GM21360 (cell line): ENCODE data around the gene CIB4.
"Not testable (repeated sequence)": the region's sequence is repeated elsewhere in the genome, so short reads cannot be mapped to it uniquely, and the experiment has no call there.

Experiments used
- ATAC-seq: cut with Tn5 transposase; IDR thresholded peaks from one replicate; pipeline ENCODE4 v1.9.1; 2021; ENCODE audit warnings: mild to moderate bottlenecking, moderate library complexity; ENCODE audit not compliant: unreplicated experiment

Gene CIB4

DNA sequence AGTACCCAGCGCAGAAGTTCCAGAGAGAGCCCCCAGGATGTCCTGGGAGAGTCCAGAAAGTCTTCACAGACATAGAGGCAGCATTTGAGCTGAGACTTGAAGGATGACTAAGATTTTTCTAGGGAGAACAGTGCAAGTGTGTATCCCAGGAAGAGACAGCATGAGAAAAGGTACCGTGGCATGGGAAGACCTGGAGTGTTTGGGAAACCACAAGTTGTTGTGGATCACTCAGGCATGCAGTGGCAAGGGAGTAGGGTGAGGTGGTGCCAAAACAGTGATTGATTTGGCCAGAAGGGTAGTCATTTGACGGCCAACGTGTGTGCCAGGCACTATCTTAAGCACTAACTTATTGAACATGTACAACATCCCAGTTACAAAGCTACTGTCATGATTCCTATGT lies 26.9 kb upstream of the CIB4 start:
- ATAC-seq: no peak

DNA sequence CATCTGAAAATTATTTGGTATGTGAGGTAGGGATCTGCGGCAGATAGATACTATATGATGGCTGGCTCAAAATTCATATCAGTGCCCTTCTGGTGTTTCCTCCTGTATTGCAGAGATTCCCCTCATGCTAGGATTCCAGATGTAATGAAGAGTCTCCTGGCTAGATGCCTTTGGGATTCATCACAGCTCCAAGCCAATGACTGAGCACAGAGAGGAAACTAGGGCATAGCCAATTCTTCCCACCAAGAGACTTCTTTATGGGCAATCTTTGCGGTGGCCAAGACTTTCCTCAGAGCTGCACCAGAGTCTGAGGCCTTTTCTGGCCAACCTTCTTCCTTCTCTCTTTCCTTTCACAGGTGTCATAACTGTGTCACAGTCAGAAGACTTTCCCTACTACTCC lies 25.5 kb upstream of the CIB4 start:
- ATAC-seq: no peak

DNA sequence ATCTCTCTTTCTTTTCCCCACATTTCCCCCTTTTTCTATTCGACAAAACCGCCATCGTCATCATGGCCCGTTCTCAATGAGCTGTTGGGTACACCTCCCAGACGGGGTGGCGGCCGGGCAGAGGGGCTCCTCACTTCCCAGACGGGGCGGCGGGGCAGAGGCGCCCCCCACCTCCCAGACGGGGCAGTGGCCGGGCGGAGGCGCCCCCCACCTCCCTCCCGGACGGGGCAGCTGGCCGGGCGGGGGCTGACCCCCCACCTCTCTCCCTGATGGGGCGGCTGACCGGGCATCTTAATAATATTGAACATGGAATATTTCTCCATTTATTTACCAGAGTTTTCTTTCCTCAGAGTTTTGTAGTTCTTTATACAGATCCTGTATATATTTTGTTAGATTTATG lies 24.1 kb upstream of the CIB4 start:
- not testable (repeated sequence) for ATAC-seq

DNA sequence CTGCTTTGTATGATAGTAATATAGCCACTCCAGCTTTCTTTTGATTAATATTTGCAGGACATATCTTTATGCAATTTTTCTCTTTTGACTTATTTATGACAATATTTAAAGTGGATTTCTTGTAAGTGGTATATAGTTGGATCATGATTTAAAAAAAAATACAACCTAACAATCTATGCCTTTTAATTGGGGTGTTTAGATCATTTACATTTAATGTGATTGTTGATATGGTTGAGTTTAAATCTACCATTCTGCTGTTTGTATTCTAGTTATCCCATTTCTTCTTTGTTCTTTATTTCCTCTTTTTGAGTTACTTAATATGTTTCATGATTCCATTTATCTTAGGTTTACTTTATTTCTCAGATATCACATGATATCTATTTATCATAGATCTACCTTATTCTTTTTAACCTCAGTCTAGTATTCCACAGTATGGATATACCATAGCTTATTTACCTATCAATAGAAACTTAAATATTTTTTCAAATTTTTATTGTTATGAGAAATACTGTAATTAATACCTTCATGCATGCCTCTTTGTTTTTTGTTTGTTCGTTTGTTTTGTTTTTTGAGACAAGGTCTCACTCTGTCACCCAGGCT lies 19.3 kb upstream of the CIB4 start:
- ATAC-seq: no peak

DNA sequence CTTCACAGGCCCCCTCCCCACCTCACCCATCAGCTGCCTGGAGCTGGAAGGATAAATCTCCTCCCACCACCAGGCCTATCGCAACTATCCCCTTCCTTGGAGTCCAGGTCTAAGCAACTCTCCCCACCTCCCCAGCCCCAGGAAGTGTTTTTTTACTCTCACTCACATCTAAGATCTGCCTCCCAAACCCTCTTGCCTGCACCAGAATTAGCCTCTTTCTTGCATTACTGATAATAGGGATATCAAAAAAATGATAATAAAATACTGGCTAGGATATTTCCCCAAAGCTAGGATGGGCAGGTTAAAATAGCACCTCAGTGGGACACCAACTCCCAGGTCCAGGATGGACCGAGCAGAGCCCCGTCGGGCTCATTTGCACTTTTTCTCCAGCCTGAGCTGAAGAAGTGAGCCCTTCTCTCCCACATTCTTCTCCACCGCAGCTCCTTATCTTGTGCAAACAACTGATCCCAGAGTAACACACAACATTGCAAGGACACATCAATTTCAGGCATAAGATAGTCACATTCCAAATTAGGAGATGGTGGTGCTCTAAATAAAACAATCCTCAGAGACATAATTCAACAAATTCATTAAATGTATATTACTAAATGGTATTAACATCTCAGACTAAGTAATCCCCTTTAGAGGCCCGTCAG lies 17.7 kb upstream of the CIB4 start:
- ATAC-seq: no peak

GRCh38 chr2:26657265-26657664 lies 16.1 kb upstream of the CIB4 start:
- ATAC-seq: no peak

DNA sequence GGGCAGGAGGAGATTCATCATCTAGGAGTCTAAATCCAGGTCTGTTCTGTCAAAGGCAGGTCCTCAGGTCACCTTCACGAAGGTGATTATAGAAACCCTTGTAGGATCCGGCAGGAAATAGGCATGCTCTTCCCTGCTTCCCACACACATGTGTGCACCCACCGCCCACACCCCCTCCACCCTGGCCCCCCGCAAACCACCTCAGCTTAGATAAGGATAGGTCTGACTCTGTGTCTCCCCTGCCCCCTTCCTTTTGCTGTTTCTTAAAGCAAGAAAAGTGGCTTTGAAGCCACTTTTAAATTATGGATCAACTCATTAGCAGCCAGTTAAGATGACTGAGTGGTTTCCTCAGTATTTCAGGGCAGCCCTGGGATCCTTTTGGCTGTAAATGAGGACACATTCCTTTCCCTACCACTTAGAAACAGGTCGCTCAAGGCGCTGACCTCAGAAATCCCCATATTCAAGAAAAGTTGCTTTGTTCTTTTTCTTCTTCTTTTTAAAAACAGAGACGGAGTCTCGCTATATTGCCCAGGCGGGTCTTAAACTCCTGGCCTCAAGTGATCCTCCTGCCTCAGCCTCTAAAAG lies 14.5 kb upstream of the CIB4 start:
- no peak for ATAC-seq

GRCh38 chr2:26655120-26655519 lies 14.0 kb upstream of the CIB4 start:
- ATAC-seq: not testable (repeated sequence)

- ATAC-seq: no peak
Observed at GRCh38 chr2:26654061-26654340, 12.8 kb upstream of the CIB4 start.

DNA sequence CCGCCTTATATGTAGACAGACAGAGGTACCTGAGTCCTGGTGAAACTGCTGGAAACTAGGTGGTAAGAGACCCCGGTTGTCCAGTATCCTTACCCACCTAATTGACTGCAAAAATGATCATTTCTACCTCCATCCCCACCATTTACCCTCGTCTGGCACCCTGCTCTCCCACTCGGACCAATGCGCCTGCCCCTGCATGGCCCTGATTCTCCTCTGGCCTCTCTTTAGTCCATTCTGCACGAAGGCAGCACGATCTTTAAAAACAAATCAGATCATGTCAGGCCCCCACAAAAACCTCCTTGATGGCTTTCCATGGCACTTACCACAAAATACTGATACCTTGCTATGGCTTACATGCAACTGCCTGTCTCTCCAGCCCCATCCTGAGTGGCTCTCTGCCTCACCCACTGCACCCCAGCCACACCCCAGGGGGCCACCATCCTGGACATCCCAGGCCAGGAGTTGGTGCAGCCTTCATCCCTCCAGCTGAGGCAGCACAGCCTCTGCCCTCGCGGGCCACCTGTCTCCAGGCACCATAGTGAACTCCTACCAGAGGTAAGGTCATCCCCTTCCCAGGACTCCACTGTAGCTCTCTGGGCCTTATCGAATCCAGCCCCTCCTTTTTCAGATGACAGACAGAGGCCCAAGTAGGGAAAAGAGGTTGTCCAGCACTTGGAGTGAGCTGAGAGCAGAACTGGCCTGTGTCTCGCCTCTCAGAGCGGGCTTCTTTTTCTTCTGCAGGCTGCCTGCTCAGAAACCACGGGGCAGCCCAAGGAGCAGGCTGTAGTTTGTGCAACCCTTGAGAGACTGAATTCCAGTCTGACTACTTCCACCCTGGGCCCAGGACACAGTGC lies 12.3 kb upstream of the CIB4 start:
- no peak for ATAC-seq

- ATAC-seq: no peak
Observed at GRCh38 chr2:26652361-26653041, 11.3 kb upstream of the CIB4 start.

DNA sequence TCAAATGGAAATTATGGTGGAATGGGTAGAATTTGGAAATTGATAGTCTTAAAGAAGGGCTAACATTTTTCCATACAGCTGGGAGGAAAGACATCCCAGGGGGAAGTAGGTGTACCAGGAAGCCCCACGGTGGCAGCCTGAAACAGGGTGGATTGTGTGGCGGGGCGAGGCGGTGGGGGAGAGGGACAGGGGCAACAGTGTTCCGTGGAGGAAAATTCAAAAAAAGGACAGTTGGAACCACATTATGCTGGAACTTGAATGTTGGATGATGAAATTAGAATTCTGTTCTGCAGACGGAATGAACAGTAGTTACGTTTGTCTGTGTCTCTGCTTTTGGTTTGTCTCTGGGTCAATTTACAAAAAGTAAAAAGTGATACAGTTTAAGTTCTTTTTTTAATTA lies 10.6 kb upstream of the CIB4 start:
- ATAC-seq: no peak

DNA sequence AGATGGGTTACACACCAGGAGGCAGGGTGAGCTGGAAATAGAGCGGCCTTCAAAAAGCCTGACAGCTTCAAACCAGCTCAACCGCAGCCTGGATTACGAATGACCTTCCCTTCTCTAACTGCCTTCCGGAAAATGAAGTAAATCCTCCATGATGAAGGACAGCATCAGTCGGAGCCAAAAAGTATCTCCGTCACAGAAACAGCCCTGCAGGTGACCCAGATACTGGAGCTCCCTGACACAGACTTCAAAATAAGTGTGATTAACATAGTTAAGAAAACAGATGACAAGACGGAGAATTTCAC lies 10.3 kb upstream of the CIB4 start:
- no peak for ATAC-seq

DNA sequence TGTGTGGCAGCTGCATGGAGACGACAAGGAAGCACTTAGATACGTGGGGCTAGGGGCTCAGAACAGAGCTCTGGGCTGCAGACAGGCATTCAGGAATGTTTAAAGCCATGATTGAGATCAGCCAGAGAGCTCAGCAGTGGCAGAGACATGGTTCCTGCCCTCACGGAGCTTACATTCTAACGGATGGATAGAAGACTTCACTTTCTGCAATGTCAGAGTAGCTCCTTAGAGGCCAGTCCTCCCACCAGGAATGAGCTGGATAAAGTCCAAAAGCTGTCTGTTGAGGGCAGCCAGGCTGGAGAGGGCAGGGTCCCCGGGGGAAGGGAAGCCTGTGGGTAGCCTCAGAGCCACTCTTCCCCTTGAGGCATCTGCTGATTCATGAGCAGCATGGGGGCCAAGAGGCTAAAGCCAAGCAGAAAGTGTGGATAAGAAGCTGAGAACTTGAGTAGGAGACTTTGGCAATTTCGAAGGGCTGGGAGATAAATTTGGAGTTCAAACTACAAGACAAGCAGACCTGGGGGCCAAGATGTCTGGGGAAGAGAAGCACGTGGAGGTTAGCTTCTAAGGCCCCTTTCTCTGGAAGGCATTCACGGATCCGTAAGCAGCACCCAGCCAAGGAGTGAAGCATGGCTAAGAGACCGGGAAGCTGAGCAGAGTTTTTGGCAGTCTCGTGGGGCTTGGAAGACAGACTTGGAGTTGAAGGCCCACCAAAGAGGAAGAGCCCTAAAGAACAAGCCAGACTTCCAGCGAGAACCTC lies 9.7 kb upstream of the CIB4 start:
- no peak for ATAC-seq

DNA sequence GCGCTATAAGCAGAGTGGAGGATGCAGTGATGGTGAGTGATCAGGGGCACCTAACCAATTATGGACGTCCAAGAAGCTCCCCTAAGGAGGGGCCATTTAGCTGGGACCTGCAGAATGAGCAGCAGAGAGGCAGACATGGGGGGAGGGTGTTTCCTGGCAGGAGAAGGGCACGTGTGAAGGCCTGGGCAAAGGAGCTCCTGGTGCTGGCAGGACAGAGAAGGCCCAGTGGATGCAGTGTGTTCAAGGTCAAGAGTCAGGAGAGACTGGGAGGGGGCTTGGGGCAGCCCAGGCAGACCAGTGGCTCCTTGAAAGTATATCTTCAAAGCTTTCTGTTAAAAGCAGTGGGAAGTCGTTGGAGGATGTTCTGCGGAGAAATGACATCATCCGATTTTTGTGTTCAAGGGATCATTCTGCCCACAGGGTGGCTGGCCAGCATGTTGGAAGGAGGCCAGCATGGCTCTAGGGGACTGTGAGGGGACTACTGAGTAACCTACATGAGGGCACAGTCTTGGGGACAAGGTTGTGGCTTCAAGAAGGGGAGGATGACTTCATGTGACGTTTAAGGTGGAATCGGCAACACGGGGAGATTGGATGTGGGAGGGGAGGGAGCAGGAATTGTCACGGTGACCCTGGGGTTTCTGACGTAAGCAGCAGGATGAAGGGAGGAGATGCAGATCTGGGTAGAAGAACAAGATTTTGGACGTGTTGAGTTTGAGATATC lies 9.0 kb upstream of the CIB4 start:
- no peak for ATAC-seq

DNA sequence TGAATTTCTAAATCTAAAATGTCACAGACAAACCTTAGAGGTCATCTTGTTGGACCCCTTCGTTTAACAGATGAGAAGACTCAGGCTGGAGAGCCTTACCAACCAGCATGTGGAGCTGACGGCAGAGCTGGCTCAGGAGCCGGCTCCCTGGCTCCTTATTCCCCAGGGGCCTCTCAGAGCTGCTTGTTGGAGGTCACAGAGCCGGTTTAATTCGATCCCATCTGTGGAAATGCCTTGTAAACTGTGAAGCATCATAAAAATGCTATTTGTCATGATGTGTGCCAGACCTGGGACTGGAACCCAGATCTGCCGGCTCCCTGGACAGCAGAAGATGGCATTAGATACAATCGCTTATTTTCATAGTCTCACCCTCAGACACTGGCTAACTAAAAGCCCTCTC lies 8.2 kb upstream of the CIB4 start:
- ATAC-seq: no peak

DNA sequence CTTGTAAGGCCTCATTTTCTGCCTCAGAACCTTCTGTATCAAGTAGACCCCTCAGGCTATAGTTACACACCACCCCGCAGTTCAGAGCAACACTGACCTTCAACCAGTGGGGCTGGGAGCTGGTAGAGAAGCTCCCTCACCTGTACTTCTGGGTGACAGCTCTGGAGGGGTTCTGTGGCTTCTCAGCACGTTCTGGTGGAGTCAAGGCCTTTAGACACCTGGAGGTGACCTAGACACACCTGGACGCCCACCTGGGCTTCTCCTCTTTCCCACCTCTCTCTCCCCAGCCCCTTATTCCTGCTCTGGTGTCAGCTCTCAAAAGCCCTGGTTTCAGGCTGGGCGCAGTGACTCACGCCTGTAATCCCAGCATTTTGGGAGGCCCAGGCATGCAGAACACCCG lies 7.3 kb upstream of the CIB4 start:
- ATAC-seq: no peak

GRCh38 chr2:26647981-26648380 lies 6.8 kb upstream of the CIB4 start:
- ATAC-seq: no peak

DNA sequence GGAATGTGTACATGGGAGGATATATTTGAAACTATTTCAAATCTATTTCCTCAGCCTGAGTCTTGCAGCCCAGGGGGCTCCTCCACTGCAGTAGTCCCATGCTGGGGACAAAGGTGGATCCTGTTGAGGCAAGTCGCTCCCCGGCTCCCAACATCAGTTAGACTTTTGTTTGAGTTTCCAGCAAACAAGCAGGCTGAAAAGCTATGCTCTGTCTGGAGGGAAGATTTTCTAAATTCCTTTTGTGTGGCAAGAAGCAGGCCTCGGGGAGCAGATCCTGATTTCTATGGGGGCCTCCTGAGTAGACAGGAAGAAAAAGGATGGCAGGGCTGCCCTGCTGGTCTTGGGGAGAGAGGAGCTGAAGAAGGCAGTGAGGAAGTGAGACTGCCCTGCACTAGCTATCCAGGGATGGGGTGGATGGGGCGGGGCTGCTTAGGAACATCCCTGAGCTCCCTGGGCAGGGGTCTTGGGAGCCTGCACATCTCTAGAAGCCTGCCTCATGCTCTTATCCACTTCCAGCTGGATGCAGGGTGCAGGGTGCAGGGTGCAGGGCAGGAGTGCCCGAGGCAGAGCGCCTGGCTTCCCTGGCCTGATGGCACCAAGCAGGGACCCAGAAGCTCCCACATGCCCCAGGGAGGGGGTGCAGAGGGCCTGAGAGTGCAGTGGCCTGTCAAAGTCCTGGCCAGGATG lies 6.0 kb upstream of the CIB4 start:
- ATAC-seq: no peak

DNA sequence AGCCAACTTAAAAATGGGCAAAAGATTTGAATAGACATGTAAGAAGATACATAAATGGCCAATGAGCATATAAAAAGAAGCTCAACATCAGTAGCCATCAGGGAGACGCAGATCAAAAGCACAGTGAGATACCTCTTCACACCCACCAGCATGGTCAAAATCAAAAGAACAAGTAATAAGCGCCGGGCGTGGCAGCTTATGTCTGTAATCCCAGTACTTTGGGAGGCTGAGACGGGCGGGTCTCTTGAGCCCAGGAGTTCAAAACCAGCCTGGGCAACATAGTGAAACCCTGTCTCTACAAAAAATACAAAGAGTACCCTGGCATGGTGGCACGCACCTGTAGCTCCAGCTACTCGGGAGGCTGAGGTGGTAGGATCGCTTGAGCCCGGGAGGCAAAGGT lies 4.6 kb upstream of the CIB4 start:
- no peak for ATAC-seq
